K562 (cell line): ENCODE results near the gene ADARB2. TPM values are rescaled to one million over a fixed set of nuclear protein-coding genes. Genes with fewer than 3 reads are reported as not detected.

Experiments
- ATAC-seq: fragments of 200-7000 bp; cut with Tn5 transposase; 3 replicates; pipeline ENCODE4 v1.9.1; 2020; ENCODE audit warnings: moderate library complexity
- BruUV-seq: library from RNA; stranded (reverse); fragments of 400-500 nt; replicated peaks from 2 replicates; lab custom pipeline; 2021; lab: Mats Ljungman, UMichigan
- CTCF ChIA-PET: fragments of 300-600 bp; formaldehyde crosslinking; extraction: SDS; loops from one replicate; lab custom pipeline; 2021; ENCODE audit warnings: low intra/inter-chr PET ratio; lab: Yijun Ruan, JAX
- POLR2A ChIA-PET: fragments of 300-600, 350-650 bp; sonication (Branson Sonifier 250); formaldehyde crosslinking; extraction: SDS; loops from one replicate; lab custom pipeline; 2021; ENCODE audit warnings: antibody characterized with exemption, inconsistent platforms; lab: Yijun Ruan, JAX
- DNase-seq, 4 experiments: peaks; one replicate each; pipeline versions ENCODE4 v3.0.0 to v3.0.0-alpha.2; 2011 to 2018; ENCODE audit warnings: low spot score in 3 of 4, mixed read lengths in 3 of 4; ENCODE audit errors: extremely low read depth in 1 of 4
- FAIRE-seq: peaks from 2 replicates; lab custom pipeline; 2011; peaks lifted over from hg19 to GRCh38; lab: Jason Lieb, UNC
- H2AFZ ChIP-seq: 2 replicates; pipeline ENCODE4 v1.6.0; 2011; ENCODE audit warnings: low read depth, low read length, control low read depth, inconsistent platforms
- H3K27ac ChIP-seq: fragments of 200-600 bp; 3 replicates; pipeline ENCODE4 v1.8.0; 2011; ENCODE audit warnings: low read depth, mild to moderate bottlenecking, control low read depth, inconsistent platforms, low read length, moderate library complexity, mixed read lengths; ENCODE audit errors: extremely low read depth
- H3K27me3 ChIP-seq, 2 experiments: fragments of 300-600 bp in 1 of 2; 2 replicates in 1 of 2; 3 replicates in 1 of 2; pipeline versions ENCODE4 v1.6.0 to v1.8.0; 2011; ENCODE audit warnings: inconsistent platforms in 2 of 2, low read length in 2 of 2, mild to moderate bottlenecking in 1 of 2, mixed read lengths in 1 of 2, moderate library complexity in 1 of 2; ENCODE audit not compliant: control insufficient read depth in 2 of 2, insufficient read depth in 2 of 2
- H3K36me3 ChIP-seq: fragments of 300-600 bp; 3 replicates; pipeline ENCODE4 v1.8.0; 2011; ENCODE audit warnings: mild to moderate bottlenecking, low read length, inconsistent platforms; ENCODE audit not compliant: control insufficient read depth, insufficient read depth
- H3K4me1 ChIP-seq, 2 experiments: fragments of 200-600 bp in 1 of 2; replicated peaks in 1 of 2; 2 replicates in 1 of 2; 3 replicates in 1 of 2; pipeline versions ENCODE4 v1.5.1 to v1.8.0; 2011; ENCODE audit warnings: inconsistent platforms in 2 of 2, low read length in 2 of 2, mild to moderate bottlenecking in 1 of 2, mixed read lengths in 1 of 2, moderate library complexity in 1 of 2; ENCODE audit not compliant: control insufficient read depth in 2 of 2, insufficient read depth in 2 of 2
- H3K4me2 ChIP-seq: 2 replicates; pipeline ENCODE4 v1.6.1; 2011; ENCODE audit warnings: low read length, control low read depth, inconsistent platforms, mixed read lengths; ENCODE audit not compliant: insufficient read depth
- H3K4me3 ChIP-seq: fragments of 200-600 bp; sonication (generic), shearing (Covaris generic); 2 replicates; pipeline ENCODE4 v1.5.1; 2016; ENCODE audit warnings: control low read depth, inconsistent platforms
- H3K79me2 ChIP-seq: fragments of 200-600 bp; 3 replicates; pipeline ENCODE4 v1.8.0; 2011; ENCODE audit warnings: low read length, inconsistent platforms; ENCODE audit not compliant: control insufficient read depth, insufficient read depth
- H3K9ac ChIP-seq, 2 experiments: 2 replicates each; pipeline versions ENCODE4 v1.6.0 to v1.6.1; 2011; ENCODE audit warnings: low read depth in 2 of 2, low read length in 2 of 2, control low read depth in 1 of 2, inconsistent platforms in 1 of 2, mild to moderate bottlenecking in 1 of 2, mixed read lengths in 1 of 2; ENCODE audit not compliant: insufficient read depth in 1 of 2
- H3K9me1 ChIP-seq: one replicate; pipeline ENCODE4 v1.6.0; 2011; ENCODE audit warnings: inconsistent platforms, mild to moderate bottlenecking, low read length, moderate library complexity; ENCODE audit not compliant: control insufficient read depth, insufficient read depth
- H3K9me3 ChIP-seq: replicated peaks from 2 replicates; pipeline ENCODE4 v1.5.1; 2011; ENCODE audit warnings: low read depth, low read length, inconsistent platforms; ENCODE audit not compliant: control insufficient read depth, insufficient read depth
- H4K20me1 ChIP-seq: replicated peaks from 2 replicates; pipeline ENCODE4 v1.6.1; 2011; ENCODE audit warnings: low read length, inconsistent platforms, mixed read lengths; ENCODE audit not compliant: control insufficient read depth, insufficient read depth
- E4F1 ChIP-seq: fragments of 250-450 bp; sonication (Bioruptor Pico); IDR thresholded peaks from 2 replicates; pipeline ENCODE4 v1.5.0; 2021; ENCODE audit warnings: mild to moderate bottlenecking, borderline replicate concordance
- NR1H2 ChIP-seq: sonication (generic); formaldehyde crosslinking; IDR thresholded peaks from 2 replicates; pipeline ENCODE4 v1.4.0; 2020; ENCODE audit warnings: mild to moderate bottlenecking, missing genetic modification reagents
- ZNF311 ChIP-seq: fragments of 250-450 bp; sonication (Bioruptor Pico); IDR thresholded peaks from 2 replicates; pipeline ENCODE4 v1.4.0; 2020; ENCODE audit warnings: mild to moderate bottlenecking, moderate library complexity
- WGBS: fragments of 100-300 bp; shearing (Covaris generic); methylation state at CpG from one replicate; pipeline ENCODE4 v1.1.6; 2016; ENCODE audit warnings: low coverage, mixed read lengths; ENCODE audit not compliant: insufficient coverage; ENCODE audit errors: missing lambda C conversion rate; 5-methylcytosine and 5-hydroxymethylcytosine counted together
- in situ Hi-C: fragments of 300-500 bp; cut with MboI; formaldehyde crosslinking; loops from 4 replicates; pipeline ENCODE4 v1.15.0; 2018; ENCODE audit warnings: inconsistent platforms, mixed read lengths
- intact Hi-C: fragments of 100-400 bp; cut with micrococcal nuclease; formaldehyde crosslinking; loops from 2 replicates; pipeline ENCODE4 v1.14.2; 2022
- polyA plus RNA-seq, 8 experiments: library from polyadenylated mRNA; depleted of rRNA in 4 of 8; stranded (reverse) in 5 of 8; unstranded in 3 of 8; fragments of >200 nt; fragmentation: Nextera tagmentation in 2 of 8; fragmentation: Illumina TruSeq in 1 of 8; extraction: Ambion mirVana in 2 of 8; extraction: Trizol in 1 of 8; gene quantifications; 2 replicates each; pipeline versions ENCODE4 v1.2.1 to v1.2.3, GENCODE V29; 2011 to 2014; ENCODE audit warnings: inconsistent platforms in 1 of 8, missing spikeins in 1 of 8
- total RNA-seq, 7 experiments: library from RNA; depleted of rRNA in 6 of 7; stranded (reverse); fragments of >200 nt in 6 of 7; fragmentation: Illumina TruSeq in 2 of 7; extraction: Trizol in 2 of 7; gene quantifications; 2 replicates each; pipeline versions ENCODE4 v1.2.1 to v1.2.3, GENCODE V29; 2011 to 2021; ENCODE audit warnings: low replicate concordance in 1 of 7
- TF ChIP-seq, protein P1 (sequence below): sonication (generic); formaldehyde crosslinking; IDR thresholded peaks from 2 replicates; pipeline ENCODE4 v1.8.1; 2022; ENCODE audit warnings: missing genetic modification reagents
- TF ChIP-seq, protein P2 (sequence below): fragments of 250-450 bp; sonication (Bioruptor Pico); IDR thresholded peaks from 2 replicates; pipeline ENCODE4 v1.5.0; 2021; ENCODE audit warnings: mild to moderate bottlenecking, moderate library complexity

Gene ADARB2
- total and polyA plus RNA-seq, 9 of the 15 experiments (the other 6 are each of a cell fraction or from before 2014, with no cell fraction given), result not detected

GRCh38 chr10:1462521-1462920, 274.8 kb downstream of the ADARB2 start:
- no peak overlapping the region for H3K9ac ChIP-seq
- no peak overlapping the region for H2AFZ ChIP-seq
- 0% methylated on average over 1 of the region's 1 CpG for WGBS
- no peak overlapping the region for H3K4me3 ChIP-seq
- in situ Hi-C loops, result no loop called here
- H3K27ac ChIP-seq, result no peak overlapping the region; the same call in 2 of the 3 replicates
- TF ChIP-seq, protein P1, sequence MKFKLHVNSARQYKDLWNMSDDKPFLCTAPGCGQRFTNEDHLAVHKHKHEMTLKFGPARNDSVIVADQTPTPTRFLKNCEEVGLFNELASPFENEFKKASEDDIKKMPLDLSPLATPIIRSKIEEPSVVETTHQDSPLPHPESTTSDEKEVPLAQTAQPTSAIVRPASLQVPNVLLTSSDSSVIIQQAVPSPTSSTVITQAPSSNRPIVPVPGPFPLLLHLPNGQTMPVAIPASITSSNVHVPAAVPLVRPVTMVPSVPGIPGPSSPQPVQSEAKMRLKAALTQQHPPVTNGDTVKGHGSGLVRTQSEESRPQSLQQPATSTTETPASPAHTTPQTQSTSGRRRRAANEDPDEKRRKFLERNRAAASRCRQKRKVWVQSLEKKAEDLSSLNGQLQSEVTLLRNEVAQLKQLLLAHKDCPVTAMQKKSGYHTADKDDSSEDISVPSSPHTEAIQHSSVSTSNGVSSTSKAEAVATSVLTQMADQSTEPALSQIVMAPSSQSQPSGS (CRISPR knock-in tag), result no peak
- TF ChIP-seq E4F1 (CRISPR knock-in tag), result no peak
- TF ChIP-seq, protein P2, sequence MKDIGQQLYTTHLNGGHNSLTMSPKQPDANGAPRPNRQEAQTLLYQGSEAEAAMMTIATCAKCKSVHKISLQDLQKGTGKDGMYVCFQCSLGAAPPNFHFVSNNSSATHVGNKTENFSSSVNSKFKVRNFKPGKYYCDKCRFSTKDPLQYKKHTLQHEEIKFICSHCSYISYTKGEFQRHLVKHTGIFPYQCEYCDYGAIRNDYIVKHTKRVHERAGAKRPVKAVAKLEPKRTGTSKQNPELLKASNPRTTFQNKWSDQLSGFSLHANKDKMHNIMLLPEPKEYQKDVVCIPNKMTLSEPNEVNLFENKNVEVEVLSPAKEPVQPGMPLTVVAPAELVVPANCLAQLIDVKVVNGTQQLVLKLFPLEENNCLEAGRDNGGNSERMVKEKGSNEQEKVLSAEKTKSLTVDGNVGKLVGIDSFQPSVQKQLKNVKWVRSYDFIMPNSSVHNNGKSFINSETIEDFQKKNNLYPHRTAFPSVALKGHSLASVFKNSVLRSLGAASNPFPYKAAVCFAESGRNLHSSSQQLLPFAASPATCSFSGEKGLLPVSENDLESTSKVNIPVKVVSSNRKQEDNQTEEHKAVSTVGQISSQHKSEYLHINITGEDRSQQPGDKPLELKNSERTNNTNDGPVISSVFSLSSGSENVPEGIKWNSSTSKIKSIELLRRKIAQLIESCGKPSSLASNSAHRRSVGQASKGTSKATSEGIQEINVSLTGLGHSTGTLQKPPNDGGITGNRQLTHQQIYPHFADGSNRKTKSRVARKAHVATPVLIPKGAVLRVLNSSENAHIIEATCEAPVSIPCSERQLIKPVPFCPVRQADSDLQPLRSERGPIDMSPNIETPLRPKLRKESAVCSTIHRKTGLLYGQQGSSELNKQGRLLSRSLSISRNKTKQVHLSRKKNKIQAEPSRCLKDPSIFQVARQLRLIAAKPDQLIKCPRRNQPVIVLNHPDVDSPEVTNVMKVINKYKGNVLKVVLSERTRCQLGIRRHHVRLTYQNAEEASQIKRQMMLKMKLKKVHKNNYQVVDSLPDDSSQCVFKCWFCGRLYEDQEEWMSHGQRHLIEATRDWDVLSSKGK, result no peak
- TF ChIP-seq NR1H2 (CRISPR knock-in tag), result no peak
- no peak for TF ChIP-seq ZNF311 (CRISPR knock-in tag)
- H3K9me1 ChIP-seq, result no peaks in the 10 kb centered on the region
- ChIA-PET CTCF (no interaction called here), POLR2A (no interaction called here)
- H4K20me1 ChIP-seq, result peaks cover 6% of the 10 kb centered on the region; the same call in 1 of the 2 replicates
- no peak overlapping the region for H3K4me2 ChIP-seq
- BruUV-seq, result no TSS peak
- H3K27me3 ChIP-seq, result peaks cover 19 to 47% of the 10 kb centered on the region in 2 experiments
- H3K36me3 ChIP-seq, result no peaks in the 10 kb centered on the region
- H3K79me2 ChIP-seq, result no peaks in the 10 kb centered on the region
- intact Hi-C loops, result no loop called here
- ATAC-seq (no peak), DNase-seq (no peak), FAIRE-seq (no peak)
- no peaks in the 10 kb centered on the region for H3K4me1 ChIP-seq
- no peaks in the 10 kb centered on the region for H3K9me3 ChIP-seq
